ELR (cell line): ENCODE data around the gene RGL1.
"Not testable (repeated sequence)": the region's sequence is repeated elsewhere in the genome, so short reads cannot be mapped to it uniquely, and the experiment has no call there.

Source experiments
- DNase-seq: peaks from one replicate; pipeline ENCODE4 v3.0.0-alpha.2; 2015; ENCODE audit warnings: low read depth

Gene RGL1

DNA sequence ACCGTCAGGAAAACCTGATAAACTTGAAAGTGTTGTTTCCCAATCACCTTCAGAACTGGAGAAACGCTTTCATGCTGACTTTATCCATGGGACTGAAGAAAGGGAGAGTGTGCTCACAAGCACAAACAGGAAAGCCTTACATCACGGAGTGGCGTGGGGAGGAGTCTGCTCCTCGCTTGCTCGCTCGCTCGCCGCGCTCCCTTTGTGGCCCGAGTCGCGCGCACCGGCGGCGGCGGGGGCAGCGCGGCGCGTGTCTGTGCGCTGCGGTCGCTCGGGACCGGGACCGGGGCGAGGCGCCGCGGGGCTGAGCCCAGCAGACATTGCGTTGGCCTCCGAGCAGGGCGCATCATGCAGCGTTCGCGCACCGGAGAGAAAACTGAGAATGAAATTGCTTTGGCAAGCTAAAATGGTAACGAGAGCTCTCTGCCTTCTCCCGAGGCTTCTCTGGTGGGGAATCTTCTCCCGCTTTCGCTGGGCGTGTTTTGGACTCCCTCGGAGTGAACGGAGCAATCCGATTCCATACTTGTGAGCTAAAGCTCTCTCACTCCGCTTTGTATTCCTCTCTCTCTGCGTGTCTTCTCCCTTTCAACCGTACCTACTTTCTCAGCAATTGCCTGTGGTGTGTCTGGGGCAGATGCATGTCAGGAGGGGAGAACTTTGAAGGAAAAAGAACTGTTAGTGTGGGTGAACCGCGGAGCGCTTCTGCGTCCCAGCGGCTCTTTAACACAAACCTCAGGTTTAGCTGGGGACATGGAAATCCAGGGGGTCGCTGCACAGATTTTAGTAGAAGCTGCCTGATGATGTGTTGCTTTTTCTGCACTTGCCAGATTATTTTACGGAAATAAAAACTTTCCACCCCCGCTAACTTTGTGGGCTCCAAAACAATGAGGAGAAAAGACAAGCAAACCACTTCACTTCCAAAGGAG, at the start of gene RGL1:
Gene RGL1 (plus strand): TSS at position 205 of the 926 bp plus-strand sequence. CDS start 178 bp downstream, at position 383.
- DNase-seq: peak; percentile 77

DNA sequence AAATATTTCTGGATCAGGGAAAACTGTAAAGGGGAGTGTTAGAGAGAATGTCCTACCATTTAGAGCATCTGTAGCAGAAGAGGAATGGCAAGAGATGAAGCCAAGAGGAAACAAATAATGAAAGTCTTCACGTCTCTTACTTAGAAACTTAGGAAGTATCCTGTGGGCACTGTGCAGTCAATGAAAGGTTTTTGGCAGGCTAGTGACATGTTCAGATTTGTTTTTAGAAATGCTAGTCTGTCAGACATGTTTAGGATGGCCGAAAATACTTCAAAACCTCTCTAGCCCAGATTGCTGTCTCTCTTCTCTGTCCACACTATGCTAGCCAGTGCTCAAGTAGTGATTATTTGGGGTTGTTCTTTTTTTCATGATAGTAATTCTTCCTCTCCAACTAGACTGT, 48.6 kb upstream of the RGL1 start:
- no peak for DNase-seq

- DNase-seq: peak; percentile 92
These were observed 47.9 kb upstream of the RGL1 start for GRCh38 chr1:183757061-183757460.

- DNase-seq: no peak
These were observed 46.0 kb upstream of the RGL1 start for GRCh38 chr1:183758913-183759312.

DNA sequence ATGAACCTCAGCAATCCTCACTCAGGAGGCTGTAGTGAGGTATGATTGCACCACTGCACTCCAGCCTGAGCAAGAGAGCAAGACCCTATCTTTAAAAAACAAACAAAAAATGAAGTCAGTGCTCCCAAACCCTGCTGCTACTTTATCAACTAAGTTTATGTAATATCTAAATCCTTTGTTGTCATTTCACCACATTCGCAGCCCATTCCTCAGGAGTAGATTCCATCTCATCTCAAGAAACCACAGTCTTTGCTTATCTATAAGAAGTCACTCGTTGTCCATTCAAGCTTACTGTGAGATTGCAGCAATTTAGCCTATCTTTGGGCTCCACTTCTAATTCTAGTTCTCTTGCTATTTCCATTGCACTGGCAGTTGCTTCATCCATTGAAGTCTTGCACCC, 44.3 kb upstream of the RGL1 start:
- DNase-seq: no peak

DNA sequence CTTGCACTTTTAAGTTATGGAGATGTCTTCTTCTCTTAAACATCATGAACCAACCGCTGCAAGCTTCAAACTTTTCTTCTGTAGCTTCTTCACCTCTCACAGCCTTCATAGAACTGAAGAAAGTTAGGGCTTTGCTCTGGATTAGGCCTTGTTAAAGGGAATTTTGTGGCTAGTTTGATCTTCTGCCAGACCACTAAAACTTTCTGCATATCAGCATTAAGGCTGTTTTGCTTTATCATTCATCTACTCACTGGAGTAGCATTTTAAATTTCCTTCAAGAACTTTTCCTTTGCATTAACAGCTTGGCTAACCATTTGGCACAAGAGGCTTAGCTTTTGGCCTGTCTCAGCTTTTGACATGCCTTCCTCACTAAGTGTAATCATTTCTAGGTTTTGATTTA, 43.0 kb upstream of the RGL1 start:
- DNase-seq: no peak

- not testable (repeated sequence) for DNase-seq
These were observed 42.1 kb upstream of the RGL1 start for GRCh38 chr1:183762856-183763255.

GRCh38 chr1:183764981-183765380, 39.9 kb upstream of the RGL1 start:
- DNase-seq: peak; percentile 67

DNA sequence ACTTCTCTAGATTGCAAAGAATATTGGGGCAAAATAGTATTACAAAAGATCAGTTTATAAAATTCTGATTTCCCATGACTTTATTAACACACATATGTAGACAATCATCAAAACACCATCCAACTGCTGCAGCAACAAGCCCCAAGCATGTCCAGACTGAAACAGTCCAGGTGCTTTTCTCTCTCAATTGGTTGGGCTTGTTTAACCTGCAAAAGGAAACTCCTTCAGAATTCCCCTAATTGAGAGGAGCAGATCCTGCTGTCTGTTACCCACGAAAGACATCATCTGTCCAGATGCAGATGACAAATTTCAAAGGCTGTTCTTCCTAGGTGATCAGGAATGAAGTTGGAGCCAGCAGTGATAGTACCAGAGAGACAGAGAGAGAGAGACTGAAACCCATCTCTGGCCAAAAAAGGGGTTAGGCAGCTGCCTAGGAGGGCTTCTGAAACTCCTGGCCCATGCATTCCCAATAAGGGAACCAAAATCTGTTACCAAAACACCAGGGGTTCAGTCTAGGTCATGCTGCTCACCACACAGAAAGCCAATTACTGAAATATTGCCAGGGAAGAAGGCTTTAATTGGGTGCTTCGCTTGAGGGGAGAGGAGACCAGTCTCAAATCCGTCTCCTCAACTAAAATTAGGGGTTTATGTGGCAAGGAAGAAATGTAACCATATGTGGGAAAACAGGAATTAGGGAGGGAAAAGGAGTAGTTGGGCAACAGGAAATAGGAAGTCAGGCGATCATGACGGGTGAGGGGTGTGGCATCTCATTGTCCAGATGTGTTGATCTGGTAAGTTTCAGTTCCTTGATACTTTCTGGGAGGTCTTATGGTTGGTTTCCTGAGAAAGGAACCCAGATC, 34.7 kb upstream of the RGL1 start:
- DNase-seq: no peak

GRCh38 chr1:183770816-183771128, 34.1 kb upstream of the RGL1 start:
- DNase-seq: no peak

DNA sequence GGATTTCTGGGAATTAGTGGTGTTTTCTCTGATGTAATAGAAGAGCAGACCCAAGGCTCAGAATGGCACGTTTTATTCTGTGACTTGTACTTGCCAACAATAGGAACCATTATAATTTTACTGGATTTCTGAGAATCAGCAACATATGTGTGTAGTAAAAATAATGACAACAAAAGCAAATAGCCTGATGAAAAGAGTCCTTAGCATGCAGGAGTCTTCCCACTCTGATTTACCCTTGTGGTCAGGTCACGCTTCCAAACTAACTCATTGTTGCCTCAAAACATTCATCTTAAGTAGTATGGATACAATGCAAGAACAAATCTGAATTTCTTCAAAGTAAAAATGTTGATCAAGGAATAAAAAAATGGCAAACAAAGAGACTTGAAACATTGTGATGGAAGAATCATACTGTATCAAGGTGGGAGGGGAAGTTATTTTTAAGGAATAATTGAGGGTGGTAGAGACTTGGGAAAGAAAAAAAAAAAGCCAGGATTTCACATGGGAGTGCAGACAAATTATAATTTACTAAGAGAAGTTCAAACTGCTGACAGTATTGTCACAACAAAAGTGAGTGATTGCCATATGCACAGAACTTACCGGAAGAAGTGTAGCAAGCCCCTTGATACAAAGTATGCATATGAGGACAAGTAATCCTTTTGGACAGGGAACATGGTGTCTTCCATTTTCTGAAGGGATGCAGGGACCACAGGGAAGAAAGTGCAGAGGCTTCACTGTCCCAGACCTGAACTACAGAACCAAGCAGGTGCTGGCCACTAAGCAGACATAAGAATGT, 31.2 kb upstream of the RGL1 start:
- DNase-seq: no peak

- DNase-seq: no peak
These were observed 30.0 kb upstream of the RGL1 start for GRCh38 chr1:183774938-183775337.

GRCh38 chr1:183776731-183777130, 28.2 kb upstream of the RGL1 start:
- DNase-seq: no peak

- DNase-seq: no peak
These were observed 27.6 kb upstream of the RGL1 start for GRCh38 chr1:183777328-183777727.

GRCh38 chr1:183778045-183778444, 26.9 kb upstream of the RGL1 start:
- no peak for DNase-seq

DNA sequence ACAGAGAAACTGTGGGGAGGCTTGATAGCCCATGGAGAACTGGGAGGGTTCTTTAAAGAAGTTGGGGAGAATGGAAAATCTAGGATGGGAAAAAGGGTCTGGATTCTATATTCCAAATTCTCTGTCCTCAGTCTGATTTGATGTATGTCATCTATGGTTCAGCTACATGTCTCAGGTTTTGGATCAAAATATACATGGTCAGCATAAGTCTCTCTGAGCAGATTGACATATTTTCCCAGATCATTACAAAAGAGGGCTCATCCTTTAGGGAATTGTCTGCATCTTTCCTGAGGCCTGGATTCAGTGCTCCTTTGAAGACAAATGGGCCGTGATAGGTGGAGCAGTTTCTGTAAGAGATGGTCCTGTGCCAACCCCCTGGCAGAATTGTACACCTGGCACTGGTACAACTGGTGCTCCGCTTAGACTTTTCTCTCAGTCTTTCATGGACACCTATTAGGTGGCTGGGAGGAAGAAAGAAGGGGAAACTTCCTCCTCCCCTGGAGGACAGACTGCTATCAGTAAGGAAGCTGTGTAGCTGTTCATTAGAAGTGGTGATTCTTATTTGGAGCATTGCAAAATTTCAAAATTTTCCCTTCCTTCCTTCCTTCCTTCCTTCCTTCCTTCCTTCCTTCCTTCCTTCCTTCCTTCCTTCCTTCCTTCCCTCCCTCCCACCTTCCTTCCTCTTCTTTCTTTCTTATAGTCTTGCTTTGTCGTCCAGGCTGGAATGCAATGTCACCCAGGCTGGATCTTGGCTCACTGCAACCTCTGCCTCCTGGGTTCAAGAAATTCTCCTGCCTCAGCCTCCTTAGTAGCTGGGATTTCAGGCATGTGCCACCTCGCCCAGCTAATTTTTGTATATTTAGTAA, 26.1 kb upstream of the RGL1 start:
- DNase-seq: no peak

- no peak for DNase-seq
These were observed 24.8 kb upstream of the RGL1 start for GRCh38 chr1:183780159-183780558.

- DNase-seq: no peak
These were observed 24.2 kb upstream of the RGL1 start for GRCh38 chr1:183780757-183781156.

DNA sequence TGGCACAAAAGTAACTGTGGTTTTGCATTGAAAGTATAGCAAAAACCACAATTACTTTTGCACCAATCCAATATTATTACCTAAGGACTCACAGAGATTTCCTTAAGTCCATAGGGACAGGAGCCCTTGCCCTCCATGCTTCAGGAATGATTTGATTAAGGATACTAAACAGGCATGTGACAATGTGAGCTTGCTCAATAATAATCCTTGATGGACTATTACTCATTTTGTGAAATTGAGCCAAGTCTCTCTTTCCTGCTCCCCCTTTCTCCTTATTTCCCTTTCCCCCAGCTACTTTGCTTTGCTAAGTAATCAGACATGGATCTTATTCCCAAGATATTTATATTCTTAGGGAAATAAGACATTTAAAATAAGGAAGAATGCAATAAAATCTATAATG, 21.6 kb upstream of the RGL1 start:
- peak; percentile 35 for DNase-seq

GRCh38 chr1:183783767-183784637, 20.9 kb upstream of the RGL1 start:
- peak; percentile 18 for DNase-seq
